Trophoblast cell (in vitro differentiated cells and primary cell): ENCODE measurements around the gene NPHS1.

Source experiments
- DNase-seq, 2 donors: peaks; one replicate each; pipeline ENCODE4 v3.0.0-alpha.2; 2016
- H2AFZ ChIP-seq: 2 replicates; pipeline ENCODE4 v1.6.1; 2013; ENCODE audit warnings: low read length, moderate library complexity, mild to moderate bottlenecking; ENCODE audit not compliant: insufficient read depth, poor library complexity
- H2AK5ac ChIP-seq: 2 replicates; pipeline ENCODE4 v1.6.1; 2013; ENCODE audit warnings: mild to moderate bottlenecking, low read length
- H2BK120ac ChIP-seq: 2 replicates; pipeline ENCODE4 v1.6.1; 2013; ENCODE audit warnings: low read length, mild to moderate bottlenecking, moderate library complexity; ENCODE audit not compliant: insufficient read depth, poor library complexity
- H2BK12ac ChIP-seq: 2 replicates; pipeline ENCODE4 v1.6.1; 2013; ENCODE audit warnings: mild to moderate bottlenecking, low read length, moderate library complexity
- H2BK5ac ChIP-seq: 2 replicates; pipeline ENCODE4 v1.6.1; 2013; ENCODE audit warnings: low read length, low read depth, moderate library complexity, mild to moderate bottlenecking; ENCODE audit not compliant: poor library complexity
- H3K14ac ChIP-seq: 2 replicates; pipeline ENCODE4 v1.6.1; 2013; ENCODE audit warnings: mild to moderate bottlenecking, low read length
- H3K18ac ChIP-seq: 2 replicates; pipeline ENCODE4 v1.6.1; 2013; ENCODE audit warnings: mild to moderate bottlenecking, low read length
- H3K23ac ChIP-seq: 2 replicates; pipeline ENCODE4 v1.6.1; 2013; ENCODE audit warnings: low read length
- H3K27ac ChIP-seq: 2 replicates; pipeline ENCODE4 v1.5.1; 2013; ENCODE audit warnings: low read depth, mild to moderate bottlenecking, inconsistent platforms, low read length, moderate library complexity
- H3K27me3 ChIP-seq: 2 replicates; pipeline ENCODE4 v1.6.1; 2013; ENCODE audit warnings: inconsistent platforms, mild to moderate bottlenecking, low read length, moderate library complexity; ENCODE audit not compliant: insufficient read depth
- H3K36me3 ChIP-seq, 2 experiments: 1 replicate in 1 of 2; 2 replicates in 1 of 2; pipeline ENCODE4 v1.6.1; 2013; ENCODE audit warnings: low read length in 2 of 2, mild to moderate bottlenecking in 2 of 2, moderate library complexity in 1 of 2; ENCODE audit not compliant: insufficient read depth in 2 of 2, control insufficient read depth in 1 of 2
- H3K4ac ChIP-seq: 2 replicates; pipeline ENCODE4 v1.6.1; 2013; ENCODE audit warnings: low read depth, mild to moderate bottlenecking, low read length, moderate library complexity
- H3K4me1 ChIP-seq, 2 experiments: 1 replicate in 1 of 2; 2 replicates in 1 of 2; pipeline ENCODE4 v1.6.1; 2013; ENCODE audit warnings: low read length in 2 of 2, mild to moderate bottlenecking in 2 of 2, moderate library complexity in 1 of 2; ENCODE audit not compliant: insufficient read depth in 2 of 2, control insufficient read depth in 1 of 2
- H3K4me2 ChIP-seq: 2 replicates; pipeline ENCODE4 v1.6.1; 2013; ENCODE audit warnings: inconsistent platforms, mild to moderate bottlenecking, low read length, moderate library complexity
- H3K4me3 ChIP-seq: 2 replicates; pipeline ENCODE4 v1.5.1; 2013; ENCODE audit warnings: mild to moderate bottlenecking, low read depth, low read length, inconsistent platforms
- H3K79me1 ChIP-seq: one replicate; pipeline ENCODE4 v1.6.1; 2013; ENCODE audit warnings: low read length
- H3K79me2 ChIP-seq: 2 replicates; pipeline ENCODE4 v1.6.1; 2013; ENCODE audit warnings: low read length, mild to moderate bottlenecking; ENCODE audit not compliant: control insufficient read depth, insufficient read depth, poor library complexity
- H3K9ac ChIP-seq: 2 replicates; pipeline ENCODE4 v1.6.1; 2013; ENCODE audit warnings: mild to moderate bottlenecking, low read length
- H3K9me3 ChIP-seq: 2 replicates; pipeline ENCODE4 v1.6.1; 2013; ENCODE audit warnings: low read depth, mild to moderate bottlenecking, control low read depth, inconsistent platforms, low read length; ENCODE audit not compliant: insufficient read depth
- H4K12ac ChIP-seq: 2 replicates; pipeline ENCODE4 v1.6.1; 2013; ENCODE audit warnings: low read depth, mild to moderate bottlenecking, low read length, moderate library complexity
- H4K8ac ChIP-seq: 2 replicates; pipeline ENCODE4 v1.6.1; 2013; ENCODE audit warnings: low read depth, mild to moderate bottlenecking, low read length, moderate library complexity
- H4K91ac ChIP-seq: one replicate; pipeline ENCODE4 v1.6.1; 2013; ENCODE audit warnings: low read depth, mild to moderate bottlenecking, low read length, moderate library complexity
- WGBS: extraction: QIAGEN DNeasy Blood & Tissue Kit; methylation state at CpG from one replicate; pipeline ENCODE4 v1.1.7; 2013; ENCODE audit warnings: missing lambda C conversion rate; ENCODE audit not compliant: insufficient read length, insufficient coverage; ENCODE audit errors: extremely low coverage; 5-methylcytosine and 5-hydroxymethylcytosine counted together

NPHS1 gene

GRCh38 chr19:35888398-35888797, 36.1 kb upstream of the NPHS1 start:
- Histone ChIP-seq H3K18ac (no peak overlapping the region), H3K23ac (no peak overlapping the region), H3K4me3 (no peak overlapping the region), H2BK5ac (no peak overlapping the region), H4K91ac (no peak overlapping the region), H3K27ac (no peak overlapping the region), H3K9ac (no peak overlapping the region), H2BK120ac (no peak overlapping the region), H2AK5ac (no peak overlapping the region), H3K9me3 (no peaks in the 10 kb centered on the region), H4K12ac (no peak overlapping the region), H3K4me1 (no peaks in the 10 kb centered on the region), H2AFZ (no peak overlapping the region), H3K4ac (no peak overlapping the region), H3K79me2 (no peaks in the 10 kb centered on the region), H2BK12ac (no peak overlapping the region), H4K8ac (no peak overlapping the region), H3K36me3 (peaks cover 38 to 40% of the 10 kb centered on the region in 2 experiments), H3K27me3 (no peaks in the 10 kb centered on the region), H3K79me1 (no peaks in the 10 kb centered on the region), H3K14ac (no peak overlapping the region), H3K4me2 (no peak overlapping the region)
- no peak for DNase-seq
- no CpG with 5 or more reads among the region's 9 CpGs for WGBS

- H3K23ac ChIP-seq = no peak overlapping the region
Observed at GRCh38 chr19:35887197-35887596, 34.9 kb upstream of the NPHS1 start.

GRCh38 chr19:35885904-35886303, 33.6 kb upstream of the NPHS1 start:
- H3K79me1 ChIP-seq = no peaks in the 10 kb centered on the region
- 100% methylated on average over 1 of the region's 8 CpGs for WGBS

More at GRCh38 chr19:35887197-35887596, 34.9 kb upstream of the NPHS1 start:
- no peak overlapping the region for H4K8ac ChIP-seq
- no peak overlapping the region for H2BK120ac ChIP-seq
- no peak overlapping the region for H4K91ac ChIP-seq
- H3K9me3 ChIP-seq = no peaks in the 10 kb centered on the region
- H3K9ac ChIP-seq = no peak overlapping the region
- H3K4me3 ChIP-seq = no peak overlapping the region
- H3K27ac ChIP-seq = no peak overlapping the region
- H3K36me3 ChIP-seq = peaks cover 37 to 38% of the 10 kb centered on the region in 2 experiments
- H2AK5ac ChIP-seq = no peak overlapping the region
- WGBS = no CpG with 5 or more reads among the region's 5 CpGs
- H2BK12ac ChIP-seq = no peak overlapping the region
- no peaks in the 10 kb centered on the region for H3K27me3 ChIP-seq
- no peaks in the 10 kb centered on the region for H3K79me1 ChIP-seq
- H3K4me1 ChIP-seq = no peaks in the 10 kb centered on the region
- no peak overlapping the region for H3K4ac ChIP-seq
- no peak overlapping the region for H2BK5ac ChIP-seq
- H2AFZ ChIP-seq = no peak overlapping the region
- H3K14ac ChIP-seq = no peak overlapping the region
- no peak overlapping the region for H3K18ac ChIP-seq
- H3K79me2 ChIP-seq = no peaks in the 10 kb centered on the region
- DNase-seq = no peak
- no peak overlapping the region for H4K12ac ChIP-seq
- H3K4me2 ChIP-seq = no peak overlapping the region

DNA sequence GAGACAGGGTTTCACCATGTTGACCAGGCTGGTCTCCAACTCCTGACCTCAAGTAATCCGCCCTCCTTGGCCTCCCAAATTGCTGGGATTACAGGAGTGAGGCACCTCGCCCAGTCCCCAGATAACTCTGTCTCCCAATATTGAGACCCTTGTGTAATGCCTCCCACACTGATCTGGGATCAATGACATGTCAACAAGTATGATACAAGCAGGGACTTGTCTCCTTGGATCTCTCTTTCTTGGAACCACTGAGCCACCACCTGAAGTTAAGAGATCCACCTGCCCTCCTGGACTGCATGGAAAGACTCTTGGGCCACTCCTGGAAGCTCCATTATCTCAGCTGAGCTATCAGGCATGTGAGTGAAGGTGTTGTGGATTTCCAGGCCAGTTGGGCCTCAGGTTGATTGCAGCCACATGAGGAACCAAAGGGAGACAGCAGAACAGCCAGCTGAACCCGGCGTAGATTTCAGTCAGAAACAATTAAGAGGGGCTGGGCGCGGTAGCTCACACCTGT, 33.0 kb upstream of the NPHS1 start:
- H3K79me2 ChIP-seq = no peaks in the 10 kb centered on the region
- no peak overlapping the region for H3K18ac ChIP-seq
- no peak overlapping the region for H3K27ac ChIP-seq
- no peak overlapping the region for H4K91ac ChIP-seq
- H3K4me3 ChIP-seq = no peak overlapping the region
- H3K9me3 ChIP-seq = no peaks in the 10 kb centered on the region
- no peak overlapping the region for H4K8ac ChIP-seq
- H3K9ac ChIP-seq = no peak overlapping the region
- H3K4me1 ChIP-seq = no peaks in the 10 kb centered on the region
- no peak overlapping the region for H2BK5ac ChIP-seq
- H3K36me3 ChIP-seq = peaks cover 30 to 32% of the 10 kb centered on the region in 2 experiments
- no peak overlapping the region for H3K4ac ChIP-seq
- no peak overlapping the region for H3K23ac ChIP-seq
- H4K12ac ChIP-seq = no peak overlapping the region
- H2AFZ ChIP-seq = no peak overlapping the region
- H3K79me1 ChIP-seq = no peaks in the 10 kb centered on the region
- DNase-seq = no peak
- H2BK12ac ChIP-seq = no peak overlapping the region
- H3K14ac ChIP-seq = no peak overlapping the region
- H2BK120ac ChIP-seq = no peak overlapping the region
- H3K4me2 ChIP-seq = no peak overlapping the region
- no CpG with 5 or more reads among the region's 6 CpGs for WGBS
- no peak overlapping the region for H2AK5ac ChIP-seq
- H3K27me3 ChIP-seq = no peaks in the 10 kb centered on the region

More at GRCh38 chr19:35885904-35886303, 33.6 kb upstream of the NPHS1 start:
- Histone ChIP-seq H3K9me3 (no peaks in the 10 kb centered on the region), H2BK12ac (no peak overlapping the region), H3K36me3 (peaks cover 32 to 35% of the 10 kb centered on the region in 2 experiments), H3K79me2 (no peaks in the 10 kb centered on the region), H4K91ac (no peak overlapping the region), H2AFZ (no peak overlapping the region), H2BK5ac (no peak overlapping the region), H3K27ac (no peak overlapping the region), H3K4me2 (no peak overlapping the region), H2BK120ac (no peak overlapping the region), H2AK5ac (no peak overlapping the region), H4K12ac (no peak overlapping the region), H3K4me3 (no peak overlapping the region), H3K14ac (no peak overlapping the region), H3K4me1 (no peaks in the 10 kb centered on the region), H3K4ac (no peak overlapping the region), H3K23ac (no peak overlapping the region), H3K18ac (no peak overlapping the region), H3K9ac (no peak overlapping the region), H3K27me3 (no peaks in the 10 kb centered on the region), H4K8ac (no peak overlapping the region)
- no peak for DNase-seq
